Left cardiac atrium (tissue), 4 donors: ENCODE results near the gene KCNF1. TPM values are rescaled to one million over a fixed set of nuclear protein-coding genes. Genes with fewer than 3 reads are reported as not detected.
"Not testable (repeated sequence)": the region's sequence is repeated elsewhere in the genome, so short reads cannot be mapped to it uniquely, and the experiment has no call there.

ENCODE experiments used
- ATAC-seq, 2 donors: fragments of 200-7000 bp; cut with Tn5 transposase; one replicate each; pipeline ENCODE4 v1.9.1; 2020; ENCODE audit warnings: mild to moderate bottlenecking in 2 of 2, moderate library complexity in 2 of 2
- DNase-seq: peaks from one replicate; pipeline ENCODE4 v3.0.0-alpha.2; 2020
- intact Hi-C, 2 donors: fragments of 100-400 bp; cut with DNase I; formaldehyde crosslinking; loops; one replicate each; pipeline versions ENCODE4 v1.14.1 to v1.15.1; 2022 to 2023
- total RNA-seq, 2 donors: library from RNA; stranded (reverse); fragmentation: NEBNext Ultra II Directional; extraction: Animal tissue kit (Norgen Biotek cat#: 25700); gene quantifications; one replicate each; pipeline ENCODE4 v1.2.1, GENCODE V29; 2021
- donor health status: DM: no; HTN: yes; CAD: no.
- donor health status: DM: no; HTN: yes; CAD: no; lungs with severe emphysema.
- donor health status: DM: yes; HTN: yes; CAD: no.
- donor health status: Dilated cardiomyopathy.

The KCNF1 gene
- total RNA-seq, 2 donors from 2014 or later, result 0.24 to 0.97 TPM

- intact Hi-C loops, result no loop called here
- ATAC-seq, result no peak
- DNase-seq, result no peak
These were observed 42.7 kb downstream of the KCNF1 start for GRCh38 chr2:10954416-10954815.

DNA sequence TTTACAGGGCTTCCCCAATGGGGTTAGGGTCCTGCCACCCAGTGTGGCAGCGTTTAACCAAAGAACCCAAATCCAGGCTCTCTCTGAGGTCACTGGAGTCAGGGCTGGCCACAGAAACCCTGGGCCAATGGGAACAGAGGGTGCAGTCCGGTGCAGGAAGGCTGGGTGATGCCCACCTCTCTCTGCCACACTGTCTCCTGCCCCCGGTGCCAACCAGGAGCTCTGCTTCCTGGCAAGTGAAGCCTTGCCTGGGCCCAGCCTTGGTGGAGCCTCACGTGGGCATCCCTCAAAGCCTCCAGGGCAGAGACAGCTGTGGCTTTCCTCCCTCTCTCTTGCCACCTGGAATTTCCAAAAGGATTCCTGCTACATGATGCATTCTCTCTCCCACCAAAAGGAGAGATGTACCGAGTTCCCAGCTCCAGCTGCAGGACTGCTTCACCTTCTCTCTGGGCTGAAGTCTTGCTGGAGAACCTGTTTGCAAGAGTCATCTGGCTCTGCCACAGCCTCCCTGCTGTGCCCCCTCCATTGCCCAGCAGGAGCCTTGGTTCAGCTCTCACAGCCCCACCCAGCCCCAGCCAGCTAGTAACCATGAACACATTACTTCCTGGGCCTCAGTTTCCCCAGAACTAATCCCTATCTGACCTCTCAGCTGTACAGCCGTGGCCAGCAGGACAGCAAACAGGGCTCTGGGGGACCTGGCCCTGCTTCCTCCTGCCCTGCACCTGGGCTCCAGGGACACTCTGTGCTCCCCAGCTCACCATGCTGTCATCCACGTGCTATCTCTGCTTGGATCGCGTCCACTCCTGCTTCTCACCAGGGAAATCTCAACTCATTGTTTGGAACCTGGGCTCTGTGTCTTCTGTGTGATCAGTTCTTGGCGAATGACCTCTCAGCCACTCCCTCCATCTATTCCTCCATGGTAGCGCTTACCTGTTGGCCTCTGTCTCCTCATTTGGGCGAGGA, 43.4 kb downstream of the KCNF1 start:
- intact Hi-C loops, result no loop called here
- no peak for ATAC-seq
- DNase-seq, result no peak

DNA sequence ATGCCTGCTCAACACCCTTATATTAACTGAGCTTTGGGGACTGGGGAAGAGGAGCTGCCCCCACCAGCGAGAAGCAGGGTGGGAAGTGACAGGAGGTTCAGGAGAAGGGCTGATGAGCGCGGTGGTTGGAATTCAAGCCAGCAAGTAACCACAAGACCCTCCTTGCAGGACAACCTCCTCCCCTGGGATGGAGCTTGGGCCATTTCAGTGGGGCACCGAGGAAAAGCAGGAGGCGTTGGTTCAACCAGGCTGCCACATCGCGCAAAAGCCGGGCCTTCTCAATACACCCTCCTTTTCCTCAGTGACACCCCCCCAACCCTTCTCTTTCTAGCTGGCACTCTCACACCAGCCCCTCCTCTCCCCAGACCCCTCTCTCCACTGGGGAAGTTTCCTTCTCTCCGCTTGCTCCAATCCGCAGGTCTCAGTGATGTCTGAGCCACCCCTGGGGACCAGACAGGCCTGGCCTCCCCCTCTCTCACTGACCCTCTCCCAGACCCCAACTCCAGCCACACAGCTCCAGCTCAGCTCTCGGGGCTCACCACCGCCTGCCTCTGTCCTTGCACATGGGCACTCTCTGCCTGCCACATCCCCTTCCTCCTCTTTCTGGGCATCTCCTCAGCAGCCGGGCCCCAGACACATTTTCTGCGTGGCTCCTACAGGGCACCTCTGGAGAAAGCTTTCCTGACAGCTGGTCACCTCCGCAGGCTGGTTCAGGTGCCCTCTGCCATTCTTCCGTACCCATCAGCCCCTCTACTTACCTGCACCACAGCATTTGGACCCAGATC, 44.5 kb downstream of the KCNF1 start:
- intact Hi-C loops, result no loop called here
- ATAC-seq (no peak), DNase-seq (no peak)

- ATAC-seq, result no peak
- intact Hi-C loops, result no loop called here
- DNase-seq, result no peak
These were observed 45.7 kb downstream of the KCNF1 start for GRCh38 chr2:10957391-10957790.

GRCh38 chr2:10958452-10958851, 46.7 kb downstream of the KCNF1 start:
- peak in 1 of 2 donors; percentile 73 for ATAC-seq
- DNase-seq, intact Hi-C loops: not testable (repeated sequence)

DNA sequence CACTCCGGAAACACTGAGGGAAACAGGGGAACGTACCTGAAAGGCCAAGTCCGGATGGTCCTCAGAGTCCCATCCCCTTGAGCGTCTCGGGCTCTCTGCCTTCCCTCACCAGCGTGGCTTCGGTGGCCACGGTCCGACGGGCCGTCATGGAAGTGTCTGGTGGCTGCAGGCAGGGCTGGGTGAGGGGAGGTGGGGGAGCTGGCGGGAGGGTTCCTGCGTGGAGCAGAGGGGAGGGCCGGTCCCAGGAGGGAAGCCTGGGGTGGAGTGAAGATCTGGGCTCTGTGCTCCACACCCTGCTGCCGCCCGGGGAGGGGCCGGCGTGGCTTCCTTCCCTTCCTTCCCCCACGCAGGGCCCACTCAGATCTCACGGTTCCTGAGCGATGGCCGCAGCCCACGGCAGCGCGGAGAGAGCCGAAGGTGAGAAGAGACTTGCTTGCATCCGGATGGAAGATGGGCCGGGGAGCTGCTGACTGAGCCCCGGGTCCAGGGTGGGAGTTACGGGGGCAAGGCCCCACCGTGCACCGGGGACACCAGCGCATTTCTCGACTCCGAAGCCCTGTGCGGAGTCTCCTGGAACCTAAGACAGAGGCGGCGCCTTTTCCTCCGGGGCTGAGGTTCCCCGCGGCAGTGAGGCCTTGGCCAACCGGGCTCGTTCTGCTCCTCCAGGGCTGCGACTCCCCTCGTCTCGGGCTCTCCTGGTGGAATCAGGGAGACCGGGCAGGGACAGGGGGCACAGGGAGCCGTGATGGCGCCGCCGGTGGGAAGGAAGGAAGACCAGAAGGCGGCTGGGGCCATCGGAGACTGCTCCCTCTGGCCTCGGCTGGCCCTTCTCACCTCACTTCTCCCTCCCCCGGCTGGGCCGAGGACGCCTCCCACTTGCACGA, 49.1 kb downstream of the KCNF1 start:
- DNase-seq (no peak), ATAC-seq (no peak)
- intact Hi-C loops, result no loop called here

DNA sequence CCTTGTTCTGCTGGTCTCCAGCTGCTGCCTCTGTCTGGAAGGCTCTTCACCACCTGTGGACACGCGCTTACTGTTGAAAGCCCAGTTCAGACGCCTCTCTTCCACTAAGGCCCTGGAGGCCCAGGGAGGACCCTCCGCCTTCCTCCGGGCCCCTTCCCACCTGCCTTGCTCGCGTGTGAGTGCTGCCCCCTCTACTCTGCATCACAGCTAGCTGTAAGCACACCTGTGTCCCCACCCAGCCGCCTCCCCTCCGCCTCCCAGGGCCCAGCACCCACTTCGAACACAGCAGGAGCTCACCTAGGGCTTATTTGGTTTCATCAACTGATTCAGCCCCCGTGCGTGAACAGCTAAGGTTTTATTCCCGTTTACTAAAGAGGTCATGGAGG, 49.7 kb downstream of the KCNF1 start:
- ATAC-seq (no peak), DNase-seq (no peak)
- intact Hi-C loops, result no loop called here

DNA sequence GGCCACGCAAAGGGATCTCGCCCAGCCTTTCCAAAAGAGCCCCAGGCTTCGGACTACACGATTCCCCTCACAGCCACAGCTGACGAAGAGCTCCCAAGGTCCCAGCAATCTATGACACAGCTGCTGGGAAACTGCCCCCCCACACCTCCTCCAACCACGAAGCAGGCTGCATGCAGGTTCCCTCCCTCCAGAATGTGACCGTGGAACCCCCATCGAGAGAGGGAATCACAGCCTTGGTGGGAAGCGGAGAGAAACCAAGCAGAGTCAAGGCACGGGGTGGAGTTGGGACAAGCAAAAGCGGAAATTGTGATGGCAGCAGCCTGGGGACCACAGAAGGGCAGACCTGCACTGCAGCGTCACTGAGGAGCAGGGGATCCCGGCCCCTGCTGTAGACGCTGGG, 50.3 kb downstream of the KCNF1 start:
- ATAC-seq (no peak), DNase-seq (no peak)
- intact Hi-C loops, result no loop called here

DNA sequence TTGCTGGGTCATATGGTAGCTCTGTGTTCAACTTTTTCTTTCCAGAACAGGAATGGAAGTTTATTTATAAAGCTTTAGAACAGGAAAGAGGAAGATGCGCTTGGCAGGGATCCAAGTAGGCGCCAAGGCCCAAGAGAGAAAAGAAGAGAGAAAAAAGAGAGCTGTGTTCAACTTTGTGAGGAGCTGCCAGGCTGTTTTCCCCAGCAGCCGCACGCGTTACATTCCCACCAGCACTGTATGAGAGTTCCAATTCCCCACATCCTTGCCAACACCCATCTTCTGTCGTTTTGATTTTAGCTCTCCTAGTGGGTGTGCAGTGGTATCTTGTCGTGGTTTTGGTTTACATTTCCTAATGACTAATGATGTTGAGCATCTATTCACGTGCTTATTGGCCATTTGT, 51.4 kb downstream of the KCNF1 start:
- intact Hi-C loops, result no loop called here
- no peak for DNase-seq
- no peak for ATAC-seq

Other genes starting within 250 kb of the KCNF1 start
- 10 to 100 TPM; 13.9 to 20.0 TPM for gene NOL10, start 222.0 kb upstream of the KCNF1 start, total RNA-seq
- under 1 TPM; 0.18 to 0.47 TPM for gene ATP6V1C2, start 190.3 kb upstream of the KCNF1 start, total RNA-seq
- 100 to 1,000 TPM; 149 to 157 TPM for gene PDIA6, start 99.1 kb upstream of the KCNF1 start, total RNA-seq
- gene SLC66A3, start 243.5 kb downstream of the KCNF1 start, total RNA-seq, result 10 to 100 TPM; 11.0 to 14.3 TPM